ENCODE data around the gene WNT8B. TPM values are rescaled to one million over a fixed set of nuclear protein-coding genes. Genes with fewer than 3 reads are reported as not detected.

Gene WNT8B
- polyA plus RNA-seq, 1 donor from 2014 or later = 0.37 TPM

- TF ChIP-seq REST (IDR thresholded peaks at IDR 0.05; ENCODE audit: borderline replicate concordance) (no peak), POLR2AphosphoS5 (IDR thresholded peaks at IDR 0.05) (no peak), TAF1 (IDR thresholded peaks at IDR 0.05; ENCODE audit: low read depth) (no peak), RAD21 (conservative IDR thresholded peaks at IDR 0.05) (no peak), EP300 (conservative IDR thresholded peaks at IDR 0.05; ENCODE audit: poor library complexity, severe bottlenecking) (no peak), CTCF (IDR thresholded peaks at IDR 0.05; ENCODE audit: poor library complexity, severe bottlenecking) (no peak), EZH2 (IDR thresholded peaks at IDR 0.05; ENCODE audit: borderline replicate concordance, insufficient read depth, low read length, poor library complexity, severe bottlenecking) (no peak), SMC3 (conservative IDR thresholded peaks at IDR 0.05; ENCODE audit: poor library complexity) (no peak), MXI1 (conservative IDR thresholded peaks at IDR 0.05; ENCODE audit: poor library complexity, severe bottlenecking) (no peak)
- no peaks in the 10 kb centered on the region for H3K36me3 ChIP-seq (ENCODE audit: insufficient read depth, low read length)
- H2AFZ ChIP-seq (ENCODE audit: low read depth, low read length) = no peak overlapping the region
- no peak overlapping the region for H3K4me2 ChIP-seq (ENCODE audit: low read length)
- H4K20me1 ChIP-seq (ENCODE audit: insufficient read depth) = no peaks in the 10 kb centered on the region
- H3F3A ChIP-seq (ENCODE audit: insufficient read depth, low read length, poor library complexity, severe bottlenecking) = no peaks in the 10 kb centered on the region
- H3K9ac ChIP-seq (ENCODE audit: low read length) = no peak overlapping the region
- H3K9me3 ChIP-seq (ENCODE audit: low read length) = no peaks in the 10 kb centered on the region
- no peaks in the 10 kb centered on the region for H3K79me2 ChIP-seq (replicated peaks; ENCODE audit: insufficient read depth, low read length)
- H3K9me2 ChIP-seq (ENCODE audit: insufficient read depth, low read length) = no peaks in the 10 kb centered on the region
- H3K4me3 ChIP-seq (ENCODE audit: low read length) = no peak overlapping the region
- H3K27ac ChIP-seq (ENCODE audit: low read length) = no peak overlapping the region
- peaks cover 21% of the 10 kb centered on the region for H3K27me3 ChIP-seq (ENCODE audit: insufficient read depth, low read depth, low read length)
Observed at GRCh38 chr10:100520811-100521210, 58.0 kb downstream of the WNT8B start.

GRCh38 chr10:100522107-100522801 is 59.4 kb downstream of the WNT8B start:
- no peaks in the 10 kb centered on the region for H4K20me1 ChIP-seq (ENCODE audit: insufficient read depth)
- H3K4me3 ChIP-seq (ENCODE audit: low read length) = no peak overlapping the region
- H3K9ac ChIP-seq (ENCODE audit: low read length) = no peak overlapping the region
- H3K27me3 ChIP-seq (ENCODE audit: insufficient read depth, low read depth, low read length) = peaks cover 21% of the 10 kb centered on the region
- no peaks in the 10 kb centered on the region for H3K79me2 ChIP-seq (replicated peaks; ENCODE audit: insufficient read depth, low read length)
- H3K9me2 ChIP-seq (ENCODE audit: insufficient read depth, low read length) = no peaks in the 10 kb centered on the region
- no peaks in the 10 kb centered on the region for H3K9me3 ChIP-seq (ENCODE audit: low read length)
- no peak overlapping the region for H3K4me2 ChIP-seq (ENCODE audit: low read length)
- H3K36me3 ChIP-seq (ENCODE audit: insufficient read depth, low read length) = peaks cover 9% of the 10 kb centered on the region
- H2AFZ ChIP-seq (ENCODE audit: low read depth, low read length) = no peak overlapping the region
- H3F3A ChIP-seq (ENCODE audit: insufficient read depth, low read length, poor library complexity, severe bottlenecking) = no peaks in the 10 kb centered on the region
- TF ChIP-seq SMC3 (conservative IDR thresholded peaks at IDR 0.05; ENCODE audit: poor library complexity) (no peak), CTCF (IDR thresholded peaks at IDR 0.05; ENCODE audit: poor library complexity, severe bottlenecking) (no peak), TAF1 (IDR thresholded peaks at IDR 0.05; ENCODE audit: low read depth) (no peak), POLR2AphosphoS5 (IDR thresholded peaks at IDR 0.05) (no peak), REST (IDR thresholded peaks at IDR 0.05; ENCODE audit: borderline replicate concordance) (no peak), EP300 (conservative IDR thresholded peaks at IDR 0.05; ENCODE audit: poor library complexity, severe bottlenecking) (no peak), MXI1 (conservative IDR thresholded peaks at IDR 0.05; ENCODE audit: poor library complexity, severe bottlenecking) (no peak), EZH2 (IDR thresholded peaks at IDR 0.05; ENCODE audit: borderline replicate concordance, insufficient read depth, low read length, poor library complexity, severe bottlenecking) (no peak)
- H3K27ac ChIP-seq (ENCODE audit: low read length) = no peak overlapping the region
